HG03135 (cell line): ENCODE results near the gene RNLS.
A peak's percentile ranks its signal among the peaks of the same experiment; 100 is the strongest.

Source experiments
- ATAC-seq: cut with Tn5 transposase; IDR thresholded peaks from one replicate; pipeline ENCODE4 v1.9.1; 2021; ENCODE audit warnings: mild to moderate bottlenecking, moderate library complexity; ENCODE audit not compliant: unreplicated experiment

The RNLS gene

GRCh38 chr10:88553116-88553752 is 29.9 kb downstream of the RNLS start:
- peak; percentile 78 for ATAC-seq

- ATAC-seq: no peak
These were observed 31.9 kb downstream of the RNLS start for GRCh38 chr10:88551246-88551645.

- ATAC-seq: no peak
These were observed 36.6 kb downstream of the RNLS start for GRCh38 chr10:88546497-88546896.

GRCh38 chr10:88545359-88545758 is 37.8 kb downstream of the RNLS start:
- ATAC-seq: no peak

GRCh38 chr10:88544140-88544870 is 38.8 kb downstream of the RNLS start:
- ATAC-seq: no peak

GRCh38 chr10:88542522-88542921 is 40.6 kb downstream of the RNLS start:
- no peak for ATAC-seq

- ATAC-seq: no peak
These were observed 41.9 kb downstream of the RNLS start for GRCh38 chr10:88541116-88541626.

- ATAC-seq: no peak
These were observed 42.8 kb downstream of the RNLS start for GRCh38 chr10:88540351-88540750.

GRCh38 chr10:88538048-88538447 is 45.1 kb downstream of the RNLS start:
- no peak for ATAC-seq

GRCh38 chr10:88537322-88537721 is 45.8 kb downstream of the RNLS start:
- ATAC-seq: no peak

GRCh38 chr10:88536437-88536836 is 46.7 kb downstream of the RNLS start:
- ATAC-seq: no peak

GRCh38 chr10:88534072-88534665 is 48.9 kb downstream of the RNLS start:
- ATAC-seq: no peak

GRCh38 chr10:88531392-88532052 is 51.6 kb downstream of the RNLS start:
- ATAC-seq: no peak

GRCh38 chr10:88530629-88531391 is 52.3 kb downstream of the RNLS start:
- ATAC-seq: no peak

GRCh38 chr10:88530093-88530492 is 53.0 kb downstream of the RNLS start:
- no peak for ATAC-seq

GRCh38 chr10:88528806-88529570 is 54.1 kb downstream of the RNLS start:
- no peak for ATAC-seq

GRCh38 chr10:88528201-88528600 is 54.9 kb downstream of the RNLS start:
- no peak for ATAC-seq

- no peak for ATAC-seq
These were observed 55.9 kb downstream of the RNLS start for GRCh38 chr10:88527245-88527644.

- no peak for ATAC-seq
These were observed 56.5 kb downstream of the RNLS start for GRCh38 chr10:88526501-88527105.
